ENCODE data around the gene DTX3.

DTX3 gene

GRCh38 chr12:57628280-57629191 lies 23.9 kb downstream of the DTX3 start:
- no peak overlapping the region for H3K4me3 ChIP-seq (ENCODE audit: control insufficient read depth, low read depth, low read length)
- DNase-seq (ENCODE audit: low read depth) = no peak
- TF ChIP-seq CTCF (conservative IDR thresholded peaks at IDR 0.05; ENCODE audit: control insufficient read depth, insufficient read depth, low read depth, low read length) = no peak

GRCh38 chr12:57629897-57630471 lies 25.4 kb downstream of the DTX3 start:
- DNase-seq (ENCODE audit: low read depth) = no peak
- TF ChIP-seq CTCF (conservative IDR thresholded peaks at IDR 0.05; ENCODE audit: control insufficient read depth, insufficient read depth, low read depth, low read length) = no peak
- H3K4me3 ChIP-seq (ENCODE audit: control insufficient read depth, low read depth, low read length) = no peak overlapping the region

- H3K4me3 ChIP-seq (ENCODE audit: control insufficient read depth, low read depth, low read length) = no peak overlapping the region
Observed at GRCh38 chr12:57630891-57631433, 26.3 kb downstream of the DTX3 start.

GRCh38 chr12:57631566-57632072 lies 27.0 kb downstream of the DTX3 start:
- no peak for TF ChIP-seq CTCF (conservative IDR thresholded peaks at IDR 0.05; ENCODE audit: control insufficient read depth, insufficient read depth, low read depth, low read length)
- DNase-seq (ENCODE audit: low read depth) = no peak
- no peak overlapping the region for H3K4me3 ChIP-seq (ENCODE audit: control insufficient read depth, low read depth, low read length)

More at GRCh38 chr12:57630891-57631433, 26.3 kb downstream of the DTX3 start:
- DNase-seq (ENCODE audit: low read depth) = no peak
- TF ChIP-seq CTCF (conservative IDR thresholded peaks at IDR 0.05; ENCODE audit: control insufficient read depth, insufficient read depth, low read depth, low read length) = no peak

- H3K4me3 ChIP-seq (ENCODE audit: control insufficient read depth, low read depth, low read length) = peak overlapping the region; percentile 37
- no peak for TF ChIP-seq CTCF (conservative IDR thresholded peaks at IDR 0.05; ENCODE audit: control insufficient read depth, insufficient read depth, low read depth, low read length)
- no peak for DNase-seq (ENCODE audit: low read depth)
Observed at GRCh38 chr12:57632073-57632957, 27.7 kb downstream of the DTX3 start.

Measured in fibroblast of mammary gland (primary cell).